ENCODE data around the gene METTL1.

DNA sequence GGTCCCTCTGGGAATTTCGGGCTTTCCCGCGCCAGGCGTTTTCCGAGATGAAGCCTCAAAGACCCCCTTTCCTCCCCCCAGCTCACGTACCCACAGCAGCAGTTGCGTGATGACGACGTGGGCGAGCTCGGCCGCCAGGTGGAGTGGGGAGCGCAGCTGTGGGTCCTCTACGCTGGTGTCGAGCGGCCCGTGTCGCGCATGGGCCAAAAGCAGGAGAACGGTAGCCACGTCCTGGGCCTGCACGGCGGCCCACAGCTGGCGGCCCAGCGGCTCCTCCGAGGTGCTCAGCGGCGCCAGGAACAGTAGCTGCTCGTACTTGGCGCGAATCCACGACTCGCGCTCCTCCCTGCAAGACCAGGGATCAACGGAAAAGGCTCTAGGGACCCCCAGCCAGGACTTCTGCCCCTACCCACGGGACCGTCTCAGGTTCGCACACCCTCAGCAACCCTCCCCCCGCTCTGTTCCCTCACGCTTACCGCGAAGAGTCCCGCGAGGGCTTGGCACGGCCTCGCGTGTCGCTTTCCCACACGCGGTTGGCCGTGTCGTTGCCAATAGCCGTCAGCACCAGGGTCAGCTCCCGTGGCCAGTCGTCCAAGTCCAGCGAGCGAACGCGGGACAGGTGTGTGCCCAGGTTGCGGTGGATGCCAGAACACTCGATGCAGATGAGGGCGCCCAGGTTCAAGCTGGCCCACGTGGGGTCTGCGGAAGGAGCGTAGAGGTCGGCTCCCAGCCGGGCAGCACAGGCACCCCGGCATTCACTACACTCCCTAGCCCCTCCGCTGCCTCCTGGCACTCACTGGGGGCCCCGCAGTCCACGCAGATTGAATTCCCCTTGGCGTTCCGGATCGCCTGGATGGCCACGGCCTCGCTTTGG is 44.8 kb downstream of the METTL1 start:
- TF ChIP-seq GABPA (IDR thresholded peaks at IDR 0.05 in 1 of 2, conservative IDR thresholded peaks at IDR 0.05 in 1 of 2): no peak
- TF ChIP-seq, protein P1, sequence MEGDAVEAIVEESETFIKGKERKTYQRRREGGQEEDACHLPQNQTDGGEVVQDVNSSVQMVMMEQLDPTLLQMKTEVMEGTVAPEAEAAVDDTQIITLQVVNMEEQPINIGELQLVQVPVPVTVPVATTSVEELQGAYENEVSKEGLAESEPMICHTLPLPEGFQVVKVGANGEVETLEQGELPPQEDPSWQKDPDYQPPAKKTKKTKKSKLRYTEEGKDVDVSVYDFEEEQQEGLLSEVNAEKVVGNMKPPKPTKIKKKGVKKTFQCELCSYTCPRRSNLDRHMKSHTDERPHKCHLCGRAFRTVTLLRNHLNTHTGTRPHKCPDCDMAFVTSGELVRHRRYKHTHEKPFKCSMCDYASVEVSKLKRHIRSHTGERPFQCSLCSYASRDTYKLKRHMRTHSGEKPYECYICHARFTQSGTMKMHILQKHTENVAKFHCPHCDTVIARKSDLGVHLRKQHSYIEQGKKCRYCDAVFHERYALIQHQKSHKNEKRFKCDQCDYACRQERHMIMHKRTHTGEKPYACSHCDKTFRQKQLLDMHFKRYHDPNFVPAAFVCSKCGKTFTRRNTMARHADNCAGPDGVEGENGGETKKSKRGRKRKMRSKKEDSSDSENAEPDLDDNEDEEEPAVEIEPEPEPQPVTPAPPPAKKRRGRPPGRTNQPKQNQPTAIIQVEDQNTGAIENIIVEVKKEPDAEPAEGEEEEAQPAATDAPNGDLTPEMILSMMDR (IDR thresholded peaks at IDR 0.05; ENCODE audit: low read depth, low read length, missing input control): no peak
